ENCODE results near the gene C12orf50.
"Not testable (repeated sequence)": the region's sequence is repeated elsewhere in the genome, so short reads cannot be mapped to it uniquely, and the experiment has no call there.

C12orf50 gene

GRCh38 chr12:87988534-87988933, 40.7 kb downstream of the C12orf50 start:
- DNase-seq (ENCODE audit: low read depth in 2 of 2) = no peak

- no peak for DNase-seq (ENCODE audit: low read depth in 2 of 2)
These were observed 44.0 kb downstream of the C12orf50 start for GRCh38 chr12:87985069-87985675.

- no peak for DNase-seq (ENCODE audit: low read depth in 2 of 2)
These were observed 47.0 kb downstream of the C12orf50 start for GRCh38 chr12:87982208-87982607.

GRCh38 chr12:87981495-87981894, 47.7 kb downstream of the C12orf50 start:
- no peak for DNase-seq (ENCODE audit: low read depth in 2 of 2)

- DNase-seq (ENCODE audit: low read depth in 2 of 2) = no peak
These were observed 53.3 kb downstream of the C12orf50 start for GRCh38 chr12:87975879-87976278.

- DNase-seq (ENCODE audit: low read depth in 2 of 2) = no peak
These were observed 61.3 kb downstream of the C12orf50 start for GRCh38 chr12:87967871-87968270.

GRCh38 chr12:87960566-87960965, 68.6 kb downstream of the C12orf50 start:
- DNase-seq (ENCODE audit: low read depth in 2 of 2) = no peak

GRCh38 chr12:87954028-87954427, 75.2 kb downstream of the C12orf50 start:
- not testable (repeated sequence) for DNase-seq (ENCODE audit: low read depth in 2 of 2)

GRCh38 chr12:87953256-87953860, 75.8 kb downstream of the C12orf50 start:
- no peak for DNase-seq (ENCODE audit: low read depth in 2 of 2)

GRCh38 chr12:87952850-87953249, 76.4 kb downstream of the C12orf50 start:
- DNase-seq (ENCODE audit: low read depth in 2 of 2) = no peak

GRCh38 chr12:87952223-87952622, 77.0 kb downstream of the C12orf50 start:
- no peak for DNase-seq (ENCODE audit: low read depth in 2 of 2)

- no peak for DNase-seq (ENCODE audit: low read depth in 2 of 2)
These were observed 85.4 kb downstream of the C12orf50 start for GRCh38 chr12:87943762-87944161.

- DNase-seq (ENCODE audit: low read depth in 2 of 2) = no peak
These were observed 86.2 kb downstream of the C12orf50 start for GRCh38 chr12:87943023-87943422.

- no peak for DNase-seq (ENCODE audit: low read depth in 2 of 2)
These were observed 90.0 kb downstream of the C12orf50 start for GRCh38 chr12:87939182-87939581.

GRCh38 chr12:87935216-87935615, 94.0 kb downstream of the C12orf50 start:
- no peak for DNase-seq (ENCODE audit: low read depth in 2 of 2)

- no peak for DNase-seq (ENCODE audit: low read depth in 2 of 2)
These were observed 95.2 kb downstream of the C12orf50 start for GRCh38 chr12:87933991-87934390.

- no peak for DNase-seq (ENCODE audit: low read depth in 2 of 2)
These were observed 97.4 kb downstream of the C12orf50 start for GRCh38 chr12:87931812-87932211.

- no peak for DNase-seq (ENCODE audit: low read depth in 2 of 2)
These were observed 98.6 kb downstream of the C12orf50 start for GRCh38 chr12:87930627-87931026.

All from stimulated activated CD8-positive, alpha-beta memory T cell treated with anti-CD3 and anti-CD28 coated beads, Interleukin-2, amount 100 ng/mL, for 48 hours (primary cell).